OCI-LY7 (cell line): ENCODE results near the gene RBP5. TPM values are rescaled to one million over a fixed set of nuclear protein-coding genes. Genes with fewer than 3 reads are reported as not detected.

Source experiments
- BruUV-seq: library from RNA; stranded (reverse); fragments of 400-500 nt; replicated peaks from 2 replicates; lab custom pipeline; 2021; lab: Mats Ljungman, UMichigan
- CTCF ChIA-PET: fragments of 300-600 bp; sonication (Branson Sonifier 250); formaldehyde crosslinking; loops from one replicate; lab custom pipeline; 2022; ENCODE audit warnings: antibody characterized with exemption; ENCODE audit not compliant: unreplicated experiment; lab: Charles Lee
- POLR2A ChIA-PET: fragments of 300-600 bp; sonication (Branson Sonifier 250); formaldehyde crosslinking; loops from one replicate; lab custom pipeline; 2022; ENCODE audit warnings: antibody characterized with exemption; lab: Charles Lee
- DNase-seq: peaks from one replicate; pipeline ENCODE4 v3.0.0-alpha.2; 2015; ENCODE audit warnings: low spot score
- H2AFZ ChIP-seq: fragments of 200-600 bp; sonication (generic), shearing (Covaris generic); 2 replicates; pipeline ENCODE4 v1.6.1; 2014; ENCODE audit warnings: mild to moderate bottlenecking, antibody characterized with exemption, low read length, moderate library complexity
- H3K27ac ChIP-seq: fragments of 200-600 bp; sonication (generic); 2 replicates; pipeline ENCODE4 v1.5.1; 2014; ENCODE audit warnings: mixed run types, low read depth, mild to moderate bottlenecking, moderate library complexity, low read length, inconsistent platforms; ENCODE audit not compliant: poor library complexity, severe bottlenecking
- H3K36me3 ChIP-seq: fragments of 200-600 bp; sonication (generic); 2 replicates; pipeline ENCODE4 v1.6.1; 2014; ENCODE audit warnings: mild to moderate bottlenecking, antibody characterized with exemption, low read length, moderate library complexity, mixed read lengths; ENCODE audit not compliant: insufficient read depth
- H3K4me1 ChIP-seq: fragments of 200-600 bp; sonication (generic); 2 replicates; pipeline ENCODE4 v1.5.1; 2014; ENCODE audit warnings: mild to moderate bottlenecking, low read length; ENCODE audit not compliant: insufficient read depth, poor library complexity, severe bottlenecking
- H3K4me2 ChIP-seq: fragments of 200-600 bp; sonication (generic); 2 replicates; pipeline ENCODE4 v1.6.1; 2014; ENCODE audit warnings: mild to moderate bottlenecking, low read length
- H3K4me3 ChIP-seq: fragments of 200-600 bp; sonication (generic); 2 replicates; pipeline ENCODE4 v1.5.1; 2014; ENCODE audit warnings: mild to moderate bottlenecking, low read depth, low read length; ENCODE audit not compliant: poor library complexity, severe bottlenecking
- H3K79me2 ChIP-seq: fragments of 200-600 bp; sonication (generic); 2 replicates; pipeline ENCODE4 v1.6.1; 2016; ENCODE audit warnings: low read depth, mild to moderate bottlenecking, low read length, moderate library complexity, mixed read lengths; ENCODE audit not compliant: insufficient read depth
- H3K9me2 ChIP-seq: fragments of 200-600 bp; sonication (generic); 2 replicates; pipeline ENCODE4 v1.6.1; 2016; ENCODE audit warnings: mild to moderate bottlenecking, low read length, mixed read lengths; ENCODE audit not compliant: insufficient read depth
- H3K9me3 ChIP-seq: fragments of 200-600 bp; sonication (generic); 2 replicates; pipeline ENCODE4 v1.6.1; 2014; ENCODE audit warnings: mild to moderate bottlenecking, mixed run types, low read length, mixed read lengths
- H4K20me1 ChIP-seq: fragments of 200-600 bp; sonication (generic); 2 replicates; pipeline ENCODE4 v1.6.1; 2014; ENCODE audit warnings: mild to moderate bottlenecking, antibody characterized with exemption, low read length, moderate library complexity, mixed read lengths; ENCODE audit not compliant: insufficient read depth
- EZH2phosphoT487 ChIP-seq: fragments of 200-600 bp; sonication (generic); IDR thresholded peaks from 2 replicates; pipeline ENCODE4 v1.6.1; 2018; ENCODE audit warnings: low read depth, borderline replicate concordance, mild to moderate bottlenecking, mixed run types, antibody characterized with exemption, low read length, moderate library complexity, mixed read lengths
- intact Hi-C: fragments of 100-400 bp; cut with micrococcal nuclease; formaldehyde crosslinking; loops from one replicate; pipeline ENCODE4 v1.10.0; 2022; ENCODE audit not compliant: unreplicated experiment
- small RNA-seq: library from RNA; depleted of rRNA; stranded (forward); fragments of <200 nt; gene quantifications from one replicate; pipeline ENCODE3, GENCODE V24; 2014
- total RNA-seq, 2 experiments: library from RNA; depleted of rRNA in 1 of 2; stranded (reverse); fragments of >200 nt in 1 of 2; shearing (Covaris generic) in 1 of 2; gene quantifications; 2 replicates each; pipeline ENCODE4 v1.2.3, GENCODE V29; 2014 to 2022
- TF ChIP-seq, protein P1 (sequence below): fragments of 200-600 bp; sonication (generic); conservative IDR thresholded peaks from 2 replicates; pipeline ENCODE4 v1.5.1; 2014; ENCODE audit warnings: mild to moderate bottlenecking, antibody characterized with exemption, low read length, moderate library complexity, mixed read lengths

Gene RBP5
- total RNA-seq, 2 experiments from 2014 or later: 0.70 TPM; not detected in 1

GRCh38 chr12:7073946-7074345, 54.7 kb downstream of the RBP5 start:
- H3K9me2 ChIP-seq: no peaks in the 10 kb centered on the region
- H3K9me3 ChIP-seq: no peaks in the 10 kb centered on the region
- no peak overlapping the region for H3K4me2 ChIP-seq
- no TSS peak for BruUV-seq
- TF ChIP-seq, protein P1, sequence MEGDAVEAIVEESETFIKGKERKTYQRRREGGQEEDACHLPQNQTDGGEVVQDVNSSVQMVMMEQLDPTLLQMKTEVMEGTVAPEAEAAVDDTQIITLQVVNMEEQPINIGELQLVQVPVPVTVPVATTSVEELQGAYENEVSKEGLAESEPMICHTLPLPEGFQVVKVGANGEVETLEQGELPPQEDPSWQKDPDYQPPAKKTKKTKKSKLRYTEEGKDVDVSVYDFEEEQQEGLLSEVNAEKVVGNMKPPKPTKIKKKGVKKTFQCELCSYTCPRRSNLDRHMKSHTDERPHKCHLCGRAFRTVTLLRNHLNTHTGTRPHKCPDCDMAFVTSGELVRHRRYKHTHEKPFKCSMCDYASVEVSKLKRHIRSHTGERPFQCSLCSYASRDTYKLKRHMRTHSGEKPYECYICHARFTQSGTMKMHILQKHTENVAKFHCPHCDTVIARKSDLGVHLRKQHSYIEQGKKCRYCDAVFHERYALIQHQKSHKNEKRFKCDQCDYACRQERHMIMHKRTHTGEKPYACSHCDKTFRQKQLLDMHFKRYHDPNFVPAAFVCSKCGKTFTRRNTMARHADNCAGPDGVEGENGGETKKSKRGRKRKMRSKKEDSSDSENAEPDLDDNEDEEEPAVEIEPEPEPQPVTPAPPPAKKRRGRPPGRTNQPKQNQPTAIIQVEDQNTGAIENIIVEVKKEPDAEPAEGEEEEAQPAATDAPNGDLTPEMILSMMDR: no peak
- no peak for TF ChIP-seq EZH2phosphoT487
- H3K4me1 ChIP-seq: no peaks in the 10 kb centered on the region
- no peak for DNase-seq
- no peaks in the 10 kb centered on the region for H4K20me1 ChIP-seq
- no peak overlapping the region for H3K4me3 ChIP-seq
- no peak overlapping the region for H3K27ac ChIP-seq
- intact Hi-C loops: no loop called here
- no peaks in the 10 kb centered on the region for H3K36me3 ChIP-seq
- H3K79me2 ChIP-seq: no peaks in the 10 kb centered on the region
- no peak overlapping the region for H2AFZ ChIP-seq
- CTCF ChIA-PET: interaction anchor here (0.5 to 0.6 kb wide), 2 partner anchors 40 to 87 kb away, joined by 3 to 4 read pairs; no protein-coding TSS in a partner anchor
- POLR2A ChIA-PET: interaction anchor here (0.7 to 1.0 kb wide), 2 partner anchors 20 to 69 kb away, joined by 3 read pairs; no protein-coding TSS in a partner anchor

Small RNA genes within 50 kb of the gene (small RNA-seq; reads per million reads assigned to genes)
- gene RNU6-485P: not detected

Other genes with a start within 250 kb of the RBP5 start
- 15.7 and 17.7 TPM in 2 replicates for gene LRRC23, start 224.1 kb downstream of the RBP5 start, total RNA-seq (2014; rRNA removed; shearing (Covaris generic))
- 19.8 and 20.2 TPM in 2 replicates for gene LRRC23, start 224.1 kb downstream of the RBP5 start, total RNA-seq (2022)
- gene ENO2, start 214.3 kb downstream of the RBP5 start, total RNA-seq (2014; rRNA removed; shearing (Covaris generic)): 24.9 and 29.3 TPM in 2 replicates
- gene ENO2, start 214.3 kb downstream of the RBP5 start, total RNA-seq (2022): 79.6 and 89.5 TPM in 2 replicates
- gene ATN1, start 200.9 kb downstream of the RBP5 start, total RNA-seq (2014; rRNA removed; shearing (Covaris generic)): 0.98 and 3.1 TPM in 2 replicates
- 4.9 and 6.7 TPM in 2 replicates for gene ATN1, start 200.9 kb downstream of the RBP5 start, total RNA-seq (2022)
- not detected in 2 replicates for gene RNU7-1, start 185.1 kb downstream of the RBP5 start, total RNA-seq (2014; rRNA removed; shearing (Covaris generic))
- gene RNU7-1, start 185.1 kb downstream of the RBP5 start, total RNA-seq (2022): not detected in 2 replicates
- 315 and 319 TPM in 2 replicates for gene C12orf57, start 184.9 kb downstream of the RBP5 start, total RNA-seq (2014; rRNA removed; shearing (Covaris generic))
- 126 and 130 TPM in 2 replicates for gene C12orf57, start 184.9 kb downstream of the RBP5 start, total RNA-seq (2022)
- gene PTPN6, start 177.5 kb downstream of the RBP5 start, total RNA-seq (2014; rRNA removed; shearing (Covaris generic)): 37.1 and 42.9 TPM in 2 replicates
- 110 and 116 TPM in 2 replicates for gene PTPN6, start 177.5 kb downstream of the RBP5 start, total RNA-seq (2022)
- gene PHB2, start 158.2 kb downstream of the RBP5 start, total RNA-seq (2014; rRNA removed; shearing (Covaris generic)): 330 and 358 TPM in 2 replicates
- 379 and 412 TPM in 2 replicates for gene PHB2, start 158.2 kb downstream of the RBP5 start, total RNA-seq (2022)
- 60.4 and 61.7 TPM in 2 replicates for gene EMG1, start 158.0 kb downstream of the RBP5 start, total RNA-seq (2014; rRNA removed; shearing (Covaris generic))
- 82.7 and 99.0 TPM in 2 replicates for gene EMG1, start 158.0 kb downstream of the RBP5 start, total RNA-seq (2022)
- gene LPCAT3, start 110.4 kb downstream of the RBP5 start, total RNA-seq (2014; rRNA removed; shearing (Covaris generic)): 11.6 and 17.4 TPM in 2 replicates
- 29.7 TPM in 2 replicates for gene LPCAT3, start 110.4 kb downstream of the RBP5 start, total RNA-seq (2022)
- 5.2 and 9.8 TPM in 2 replicates for gene C1S, start 68.2 kb downstream of the RBP5 start, total RNA-seq (2014; rRNA removed; shearing (Covaris generic))
- gene C1S, start 68.2 kb downstream of the RBP5 start, total RNA-seq (2022): 3.6 and 5.2 TPM in 2 replicates
- not detected in 2 replicates for gene C1R, start 36.4 kb downstream of the RBP5 start, total RNA-seq (2014; rRNA removed; shearing (Covaris generic))
- 0.30 TPM in 1 of 2 replicates, not detected in the other for gene C1R, start 36.4 kb downstream of the RBP5 start, total RNA-seq (2022)
- gene C1RL, start 19.7 kb downstream of the RBP5 start, total RNA-seq (2014; rRNA removed; shearing (Covaris generic)): 2.9 and 3.0 TPM in 2 replicates
- 7.3 and 10.4 TPM in 2 replicates for gene C1RL, start 19.7 kb downstream of the RBP5 start, total RNA-seq (2022)
- gene CLSTN3, start 1.5 kb upstream of the RBP5 start, total RNA-seq (2014; rRNA removed; shearing (Covaris generic)): 17.9 and 34.2 TPM in 2 replicates
- 17.3 and 18.5 TPM in 2 replicates for gene CLSTN3, start 1.5 kb upstream of the RBP5 start, total RNA-seq (2022)
- 45.6 and 54.4 TPM in 2 replicates for gene PEX5, start 60.8 kb upstream of the RBP5 start, total RNA-seq (2014; rRNA removed; shearing (Covaris generic))
- gene PEX5, start 60.8 kb upstream of the RBP5 start, total RNA-seq (2022): 99.9 and 107 TPM in 2 replicates
- gene ACSM4, start 175.2 kb upstream of the RBP5 start, total RNA-seq (2014; rRNA removed; shearing (Covaris generic)): not detected in 2 replicates
- not detected in 2 replicates for gene ACSM4, start 175.2 kb upstream of the RBP5 start, total RNA-seq (2022)